ENCODE results near the gene MARCHF3. TPM values are rescaled to one million over a fixed set of nuclear protein-coding genes. Genes with fewer than 3 reads are reported as not detected.

Gene MARCHF3
- total RNA-seq, 1 experiment from 2014 or later = 11.5 TPM

DNA sequence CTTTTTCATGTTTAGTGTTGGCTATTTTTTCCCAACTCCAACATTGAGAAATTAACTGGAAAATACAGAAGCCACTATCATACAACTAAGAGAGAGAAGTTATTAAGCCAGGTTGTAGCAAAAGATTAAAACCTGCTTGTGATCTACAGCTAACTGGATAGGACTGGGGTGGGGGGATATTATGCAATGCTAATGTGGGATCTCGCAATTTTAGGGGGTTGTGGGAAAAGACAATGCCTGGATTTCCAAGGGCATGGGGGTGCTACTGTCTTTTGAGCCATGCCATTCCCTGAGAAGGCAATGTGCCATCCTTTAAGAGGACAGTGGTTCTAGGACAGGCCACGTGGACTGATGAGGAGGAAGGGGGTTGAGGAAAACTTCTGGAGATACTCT is 46.5 kb downstream of the MARCHF3 start:
- DNase-seq (ENCODE audit: low read depth) = no peak

DNA sequence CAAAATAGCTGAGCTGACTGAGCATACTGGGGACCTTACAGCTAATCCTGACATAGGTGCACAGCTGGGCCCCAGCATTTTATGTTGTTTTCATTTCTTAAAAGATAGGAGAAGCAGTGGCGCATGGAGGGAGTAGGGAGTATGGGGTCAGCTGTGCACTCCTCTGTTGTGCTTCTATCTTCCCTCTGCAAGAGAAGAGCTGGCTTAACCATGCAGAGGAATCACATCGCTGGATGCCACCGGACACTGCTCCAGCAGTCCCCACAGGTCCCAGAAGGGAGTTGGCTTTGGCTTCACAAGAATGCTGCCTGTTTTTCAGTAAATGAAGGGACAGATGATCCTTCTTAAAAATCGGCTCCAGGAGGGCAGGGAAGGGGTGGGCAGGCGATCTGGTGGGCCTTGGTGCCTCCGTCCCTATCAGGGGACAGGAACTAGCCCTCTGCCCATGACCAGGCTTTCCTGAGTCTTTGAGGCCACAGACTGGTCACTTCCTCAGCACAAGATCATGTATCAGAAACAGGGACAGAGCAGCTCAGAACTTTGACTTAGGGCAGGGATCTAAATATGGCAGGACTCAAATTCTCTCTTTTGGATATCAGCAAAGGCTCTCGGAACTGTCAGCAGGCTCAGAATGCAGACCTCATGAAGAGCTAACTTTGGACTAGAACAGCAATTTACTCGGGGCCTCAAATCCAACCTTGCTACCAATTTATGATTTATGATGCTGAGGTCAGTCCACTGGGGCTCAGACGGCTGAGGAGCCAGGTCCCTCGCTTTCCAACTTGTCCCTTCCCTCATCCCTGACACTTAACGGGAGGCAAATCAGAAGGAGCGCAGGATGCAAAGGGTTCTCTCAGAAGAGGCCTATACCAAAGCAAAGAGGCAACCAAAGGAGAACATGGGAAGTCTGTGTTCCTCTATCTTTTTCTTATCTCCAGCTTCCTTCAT is 47.2 kb downstream of the MARCHF3 start:
- no peak for DNase-seq (ENCODE audit: low read depth)

DNA sequence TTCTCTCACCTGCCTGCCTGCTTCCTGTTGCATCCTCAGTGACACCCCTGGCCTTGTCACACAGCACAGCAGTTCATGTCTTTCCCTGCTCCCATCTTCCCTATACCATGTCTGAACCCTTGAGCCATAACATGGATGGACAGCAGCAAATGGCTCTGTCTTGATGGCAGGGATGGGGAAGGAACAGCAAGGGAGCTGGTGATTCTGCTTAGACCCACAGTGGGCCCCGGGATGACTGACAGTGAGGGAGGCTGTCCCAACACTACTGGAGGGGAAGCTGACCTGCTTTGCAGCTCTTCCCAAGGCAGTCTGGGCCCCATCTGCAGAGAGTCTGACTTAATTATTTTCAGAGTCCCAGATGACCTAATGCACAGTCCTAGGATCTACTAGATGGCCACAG is 48.2 kb downstream of the MARCHF3 start:
- no peak for DNase-seq (ENCODE audit: low read depth)

DNA sequence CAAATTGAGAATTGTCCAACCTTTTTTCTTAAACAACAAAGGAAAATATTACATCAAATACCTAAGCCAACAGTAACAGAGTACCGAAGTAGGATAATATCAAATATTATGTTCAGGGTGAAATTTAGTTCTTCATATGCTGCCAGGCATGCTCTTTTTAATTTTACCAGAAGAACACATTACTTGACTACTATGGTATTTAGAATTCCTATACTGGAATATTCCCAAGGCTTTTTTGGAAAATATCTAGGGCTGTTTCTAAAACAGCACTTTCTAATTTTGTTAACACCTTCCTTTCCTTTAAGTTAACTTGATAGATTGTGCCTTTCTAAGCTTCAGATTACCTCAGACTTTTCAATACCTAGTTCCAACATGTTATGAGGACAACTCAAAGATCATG is 48.7 kb downstream of the MARCHF3 start:
- DNase-seq (ENCODE audit: low read depth) = no peak

DNA sequence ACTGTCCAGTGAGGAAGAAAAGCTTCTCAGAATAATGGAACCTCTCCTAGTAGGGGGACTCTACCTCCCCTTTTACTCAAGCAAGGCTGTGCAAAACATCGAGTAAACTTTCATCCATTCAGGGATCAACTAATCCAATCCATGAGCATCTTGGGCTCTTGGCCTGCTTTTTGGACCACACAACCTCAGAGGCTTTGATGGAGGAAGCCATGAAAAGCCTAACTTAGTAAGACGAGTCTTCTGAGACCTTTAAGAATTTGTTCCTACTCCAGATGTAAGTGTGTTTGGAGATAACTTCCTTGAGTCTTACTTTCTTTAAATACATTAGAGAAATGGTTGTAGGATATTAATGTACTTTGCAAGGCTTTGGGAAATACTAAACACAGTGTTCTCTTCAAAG is 49.1 kb downstream of the MARCHF3 start:
- DNase-seq (ENCODE audit: low read depth) = no peak

DNA sequence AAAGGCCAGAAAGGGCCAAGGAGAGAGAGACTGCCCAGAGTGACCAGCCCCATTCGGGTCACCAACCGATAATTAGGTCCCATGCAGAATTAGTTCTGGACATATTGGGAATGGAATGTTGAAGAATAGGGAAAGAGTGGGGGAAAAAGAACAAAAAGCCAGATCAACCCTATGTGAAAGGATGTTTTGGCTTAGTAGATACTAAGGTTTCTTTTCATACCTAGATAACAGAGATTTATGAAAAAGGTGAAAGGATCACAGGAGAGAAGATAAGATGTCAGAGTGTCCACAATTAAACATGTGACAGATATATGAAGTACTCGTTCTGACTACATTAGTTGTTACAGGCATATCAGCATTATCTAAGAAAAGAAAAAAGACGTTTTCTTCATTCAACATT is 52.1 kb downstream of the MARCHF3 start:
- no peak for DNase-seq (ENCODE audit: low read depth)

DNA sequence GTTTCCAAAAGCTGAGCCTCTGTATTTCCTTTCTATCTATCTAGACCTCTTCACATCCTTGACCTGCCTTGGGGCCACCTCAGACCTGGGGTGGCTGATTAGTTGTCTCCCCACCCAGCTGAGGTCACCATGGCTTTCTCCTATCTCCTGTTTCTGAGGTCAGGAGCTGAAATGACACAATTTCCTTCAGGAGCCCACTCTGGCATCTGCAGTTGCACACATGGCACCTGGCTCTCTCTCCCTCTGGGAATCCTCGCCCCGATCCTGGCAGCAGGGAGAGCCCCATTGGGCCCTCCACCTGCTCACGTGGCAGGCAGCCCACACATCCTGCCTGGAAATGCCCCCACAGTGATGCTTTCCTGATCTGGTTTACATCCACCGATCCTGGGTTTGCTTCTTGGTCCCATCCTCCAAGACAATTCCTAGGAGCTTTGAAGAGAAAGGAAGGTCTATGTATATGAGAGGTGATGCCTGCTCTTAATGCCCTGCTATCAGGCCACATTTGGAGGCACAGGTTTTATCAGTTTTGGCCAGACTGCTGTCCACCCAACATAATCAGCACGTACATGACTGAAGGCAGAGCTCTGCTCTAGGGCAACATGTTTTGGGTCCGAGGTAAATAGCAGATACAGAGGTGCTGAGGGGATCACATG is 53.7 kb downstream of the MARCHF3 start:
- DNase-seq (ENCODE audit: low read depth) = no peak

DNA sequence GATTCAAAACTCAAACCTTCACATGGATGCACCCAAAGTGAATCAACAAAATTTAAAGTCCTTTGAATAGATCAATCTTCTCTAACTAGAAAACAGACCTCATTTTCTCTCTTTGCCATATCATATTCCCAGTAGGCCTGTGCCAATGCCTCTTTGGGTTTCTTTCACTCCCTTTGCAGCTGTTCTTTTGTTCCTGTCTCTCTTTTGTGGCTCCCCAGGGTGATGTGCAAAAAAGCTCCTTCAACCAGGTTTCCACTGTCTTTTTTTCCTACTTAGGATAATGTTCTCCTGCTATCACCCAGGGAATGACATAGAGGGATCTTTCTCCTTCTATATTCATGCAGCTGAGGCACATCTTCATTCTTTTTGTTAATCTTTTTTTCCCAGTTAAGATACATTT is 54.6 kb downstream of the MARCHF3 start:
- DNase-seq (ENCODE audit: low read depth) = no peak

DNA sequence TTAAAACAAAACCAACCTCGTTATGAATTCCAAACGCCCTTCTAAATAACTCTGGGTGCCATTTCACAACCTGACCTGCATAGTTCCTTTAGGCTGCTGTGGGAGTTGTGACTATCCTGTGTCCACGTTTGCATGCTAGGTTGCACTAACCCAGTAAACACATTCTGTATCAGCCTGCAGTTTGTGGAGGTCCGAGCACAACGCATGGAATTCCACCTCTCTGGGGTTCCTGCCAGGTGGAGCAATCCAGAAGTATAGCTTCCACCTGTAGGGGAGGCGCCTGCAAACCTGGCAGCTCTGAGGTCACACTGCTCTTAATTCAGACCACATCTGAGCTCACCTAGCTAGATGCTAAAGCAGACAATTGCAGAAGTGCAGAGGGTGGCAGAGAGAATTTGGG is 57.2 kb downstream of the MARCHF3 start:
- DNase-seq (ENCODE audit: low read depth) = no peak

DNA sequence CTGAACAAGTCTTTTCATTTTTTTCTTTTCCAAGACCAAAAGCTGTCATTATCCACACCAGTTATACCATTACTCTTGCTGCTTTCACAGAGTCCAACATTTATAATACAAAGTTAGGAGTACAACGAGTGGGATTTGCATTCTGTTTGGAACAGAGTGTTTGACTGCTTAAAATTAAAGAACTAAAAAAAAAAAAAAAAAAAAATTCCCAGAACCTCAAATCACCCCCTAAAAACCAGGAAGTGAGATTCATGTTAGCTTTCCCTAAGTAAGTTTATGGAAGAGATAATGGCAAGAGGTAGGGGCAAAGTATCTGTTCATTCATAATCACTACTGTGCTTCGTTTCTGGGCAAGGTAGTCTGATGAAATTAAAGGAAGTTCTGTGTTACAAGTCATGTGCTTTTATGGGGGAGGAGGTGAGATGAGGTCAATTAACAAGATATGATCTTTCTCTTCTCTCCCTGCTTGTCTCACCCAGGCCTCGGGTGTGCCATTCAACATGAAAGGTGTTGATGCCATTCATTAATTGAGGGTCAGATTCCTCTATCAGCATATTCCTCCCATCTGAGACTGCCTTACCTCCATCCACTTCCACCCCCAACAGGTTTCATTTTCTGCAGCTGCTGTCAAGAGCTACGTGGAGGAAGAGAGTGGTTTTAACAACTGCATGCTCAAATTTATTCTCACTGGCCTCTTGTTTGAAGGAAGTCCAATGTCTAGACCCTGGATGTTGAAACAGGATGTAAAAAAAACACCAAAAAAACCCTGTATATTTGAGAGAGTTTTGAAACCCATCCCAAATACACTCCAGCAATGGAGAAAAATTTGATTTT is 58.1 kb downstream of the MARCHF3 start:
- DNase-seq (ENCODE audit: low read depth) = no peak

DNA sequence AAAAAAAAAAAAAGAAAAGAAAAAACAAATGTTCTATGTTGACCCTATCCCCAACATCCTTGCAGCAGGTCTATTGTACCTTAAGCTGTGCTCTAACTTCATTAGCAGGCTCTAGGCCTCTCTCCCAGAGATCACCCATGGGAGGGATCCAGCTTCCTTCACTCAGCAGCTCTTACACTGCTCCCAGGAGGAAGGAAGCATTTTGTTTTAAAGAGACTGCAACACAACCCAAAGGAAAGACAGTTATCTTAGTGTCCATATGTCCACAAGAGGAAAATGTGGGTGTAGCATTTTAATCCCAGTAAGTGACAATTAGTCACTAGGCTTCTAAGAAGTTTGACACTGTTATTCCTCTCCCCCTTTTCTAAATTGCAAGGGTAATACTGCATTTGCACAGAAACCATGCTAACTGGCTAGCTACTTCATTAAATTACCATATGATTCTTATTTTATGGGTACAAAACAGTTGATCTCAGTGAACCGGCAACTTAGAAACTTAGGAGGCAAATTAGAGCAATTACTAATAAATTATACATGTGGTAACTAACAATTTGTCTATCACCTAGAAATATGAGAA is 58.8 kb downstream of the MARCHF3 start:
- no peak for DNase-seq (ENCODE audit: low read depth)

DNA sequence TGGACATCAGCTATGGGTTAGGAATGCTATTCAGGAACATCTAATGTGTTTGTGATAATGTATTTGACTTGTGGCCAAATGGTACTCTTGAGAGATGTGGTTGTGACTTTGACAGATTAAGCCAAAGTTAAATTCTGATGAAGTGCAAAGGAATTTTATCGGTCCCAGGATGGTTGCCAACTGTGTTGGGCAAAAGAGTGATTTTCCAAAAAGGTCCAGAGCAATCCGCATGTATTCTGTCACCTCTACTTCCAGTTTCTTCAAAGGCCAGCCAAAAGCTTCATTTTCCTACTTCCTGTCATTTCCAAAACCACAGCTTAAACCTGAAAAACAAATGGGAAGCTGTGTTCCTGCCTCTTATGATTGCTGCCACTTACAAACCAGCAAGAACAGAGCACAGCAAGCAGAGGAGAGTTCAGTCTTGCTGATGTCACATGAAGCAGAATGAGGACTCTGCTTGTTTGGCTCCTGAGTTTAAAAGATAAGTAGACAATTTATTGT is 59.8 kb downstream of the MARCHF3 start:
- DNase-seq (ENCODE audit: low read depth) = peak; percentile 83

DNA sequence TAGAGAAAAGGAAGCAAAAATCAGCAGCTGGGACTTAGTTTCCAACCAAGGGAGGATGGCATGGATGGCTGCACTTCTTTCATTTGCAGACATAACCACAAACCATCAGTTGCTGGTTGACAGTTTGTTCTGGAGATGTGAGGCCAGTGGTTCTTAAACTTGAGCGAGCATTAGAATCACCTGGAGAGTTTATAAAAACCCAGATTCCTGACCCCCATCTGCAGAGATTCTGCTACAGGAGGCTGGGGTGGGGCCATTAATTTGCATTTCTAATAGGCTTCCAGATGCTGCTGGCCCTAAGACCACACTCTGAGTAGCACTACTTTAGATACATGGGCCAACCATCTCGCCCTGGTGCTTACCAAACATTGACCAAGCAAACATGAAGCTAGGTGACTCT is 60.8 kb downstream of the MARCHF3 start:
- DNase-seq (ENCODE audit: low read depth) = no peak

DNA sequence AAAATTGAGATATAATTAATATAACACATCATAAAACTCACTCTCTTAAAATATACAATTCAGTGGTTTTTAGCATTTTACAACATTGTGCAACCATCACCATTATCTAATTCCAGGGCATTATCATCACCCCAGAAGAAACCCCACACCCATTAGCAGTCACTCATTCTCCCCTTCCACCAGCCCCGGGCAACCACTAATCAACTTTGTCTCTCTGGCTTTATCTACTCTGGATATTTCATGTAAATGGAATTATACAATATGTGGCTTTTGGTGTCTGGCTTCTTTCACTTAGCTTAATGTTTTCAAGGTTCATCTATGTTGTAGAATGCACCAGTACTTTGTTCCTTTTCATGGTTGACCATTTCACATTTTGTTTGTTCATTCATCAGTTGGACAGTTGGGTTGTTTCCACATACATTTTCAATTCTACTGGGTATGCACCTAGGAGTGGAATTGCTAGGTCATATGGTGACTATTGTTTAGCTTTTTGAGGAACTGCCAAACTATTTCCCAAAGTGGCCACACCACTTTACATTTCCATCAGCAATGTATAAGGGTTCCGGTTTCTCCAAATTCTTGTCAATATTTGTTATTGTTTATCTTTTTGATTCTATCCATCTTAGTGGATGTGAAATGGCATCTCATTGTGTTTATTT is 62.4 kb downstream of the MARCHF3 start:
- DNase-seq (ENCODE audit: low read depth) = peak; percentile 10

DNA sequence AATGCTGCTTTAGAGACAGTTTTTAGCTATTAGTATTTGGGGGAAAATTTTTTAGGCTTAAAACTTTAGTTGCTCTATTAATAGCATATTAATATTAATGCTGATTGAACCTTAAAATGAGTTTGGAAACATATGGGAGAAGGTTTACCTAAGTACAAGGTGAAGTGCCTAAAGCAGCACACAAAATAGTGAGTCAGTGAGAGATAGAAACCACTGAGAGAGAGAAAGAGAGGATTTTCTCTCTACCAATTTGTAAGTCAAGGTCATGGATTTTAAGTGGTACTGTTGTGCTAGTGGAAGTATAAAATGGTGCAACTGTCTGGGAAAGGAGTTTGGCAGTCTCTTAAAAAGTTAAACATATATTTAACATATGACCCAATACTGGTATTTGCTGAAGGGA is 64.9 kb downstream of the MARCHF3 start:
- DNase-seq (ENCODE audit: low read depth) = no peak

DNA sequence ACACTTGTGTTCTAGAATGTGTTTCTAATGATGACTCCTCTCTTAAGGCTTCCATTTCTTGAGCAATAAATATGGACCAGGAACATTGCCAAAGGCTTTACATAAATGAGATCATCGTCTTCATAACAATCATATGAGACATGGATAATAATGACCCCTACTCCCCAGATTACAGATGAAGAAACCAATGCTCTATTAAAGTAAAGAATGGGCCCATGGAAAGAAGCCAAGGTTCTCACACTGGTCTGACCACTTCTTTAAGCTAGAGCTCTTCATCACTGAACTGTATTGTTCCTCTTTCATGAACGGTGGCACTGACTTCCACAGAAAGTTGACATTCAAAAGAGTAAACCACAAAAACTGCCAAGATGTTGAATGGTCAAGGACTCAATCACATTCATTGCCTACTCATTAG is 65.3 kb downstream of the MARCHF3 start:
- peak; percentile 62 for DNase-seq (ENCODE audit: low read depth)

DNA sequence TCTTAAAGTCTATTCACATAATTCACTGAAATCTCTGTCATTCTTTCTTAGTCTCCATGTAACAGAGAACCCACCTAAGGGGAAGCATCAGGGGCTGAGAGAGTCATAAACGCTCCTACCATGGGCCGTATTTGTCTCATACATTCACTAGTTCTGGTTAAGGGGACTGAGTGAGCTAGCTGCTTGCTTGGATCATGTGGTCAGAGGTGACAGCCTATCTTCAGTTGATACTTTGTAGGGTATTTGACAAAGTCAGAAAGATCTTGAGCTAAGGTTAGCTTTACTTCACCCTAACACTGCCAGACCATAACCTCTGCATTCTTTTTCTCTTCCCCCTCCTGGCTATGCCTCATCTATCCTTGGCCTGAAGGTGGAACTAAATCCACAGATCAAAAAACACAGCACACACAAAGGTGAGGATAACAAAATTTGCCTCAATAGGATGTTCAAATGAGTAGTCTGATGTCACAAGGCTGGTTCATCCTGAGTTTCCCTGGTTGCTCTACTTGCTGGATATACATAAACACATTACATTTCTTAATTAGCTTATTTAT is 66.5 kb downstream of the MARCHF3 start:
- DNase-seq (ENCODE audit: low read depth) = no peak

DNA sequence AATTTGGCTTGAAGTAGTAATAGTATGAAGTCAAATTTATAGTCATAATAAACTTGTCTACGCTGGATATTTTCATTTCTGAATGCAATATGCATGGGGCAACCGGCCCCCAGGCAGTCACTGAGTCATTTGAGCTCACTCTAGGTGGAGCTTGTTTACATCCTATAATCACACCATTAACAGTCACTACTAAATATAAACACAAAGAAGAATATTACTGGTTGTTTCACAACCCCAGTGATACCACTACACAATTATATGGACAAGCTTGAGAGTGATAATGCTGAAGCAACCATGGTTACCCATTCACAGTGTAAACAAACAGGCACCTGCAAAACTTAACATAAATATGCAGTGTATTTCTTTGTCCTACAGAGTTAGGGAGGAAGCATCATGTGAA is 68.7 kb downstream of the MARCHF3 start:
- DNase-seq (ENCODE audit: low read depth) = peak; percentile 52

DNA sequence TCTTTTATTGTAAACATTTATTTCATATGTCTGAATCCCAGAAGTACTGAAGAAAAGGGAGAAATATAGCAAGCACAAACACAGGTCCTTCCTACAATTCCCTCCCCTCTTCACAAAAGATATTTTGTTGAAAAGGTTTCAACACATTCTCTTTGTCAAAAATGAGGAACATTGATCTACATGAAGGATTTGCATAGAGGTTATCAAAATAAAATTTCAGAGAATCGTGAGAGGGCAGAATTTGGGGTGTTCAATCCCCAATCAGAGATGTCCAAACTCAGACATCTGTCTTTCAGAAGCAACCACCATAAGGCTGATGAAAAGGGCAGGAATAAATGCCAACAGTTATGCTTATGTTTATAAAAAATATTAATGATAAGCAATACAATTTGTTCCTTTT is 69.2 kb downstream of the MARCHF3 start:
- DNase-seq (ENCODE audit: low read depth) = no peak

DNA sequence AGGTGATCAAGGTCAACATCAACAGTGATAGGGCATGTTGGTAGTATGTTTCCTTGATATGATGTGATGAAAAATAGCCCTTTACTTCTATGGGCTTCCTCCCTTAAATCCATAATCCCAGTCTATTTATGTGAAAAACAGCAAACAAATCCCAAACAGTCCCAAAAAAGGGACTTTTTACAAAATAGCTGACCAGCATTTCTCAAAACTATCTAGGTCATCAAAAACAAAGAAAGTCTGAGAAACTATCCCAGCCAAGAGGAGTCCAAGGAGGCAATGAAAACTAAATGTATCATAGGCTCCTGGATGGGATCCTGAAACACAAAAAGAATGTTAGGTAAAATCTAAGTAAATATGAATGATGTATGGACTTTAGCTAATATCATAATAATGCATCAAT is 71.2 kb downstream of the MARCHF3 start:
- DNase-seq (ENCODE audit: low read depth) = no peak

DNA sequence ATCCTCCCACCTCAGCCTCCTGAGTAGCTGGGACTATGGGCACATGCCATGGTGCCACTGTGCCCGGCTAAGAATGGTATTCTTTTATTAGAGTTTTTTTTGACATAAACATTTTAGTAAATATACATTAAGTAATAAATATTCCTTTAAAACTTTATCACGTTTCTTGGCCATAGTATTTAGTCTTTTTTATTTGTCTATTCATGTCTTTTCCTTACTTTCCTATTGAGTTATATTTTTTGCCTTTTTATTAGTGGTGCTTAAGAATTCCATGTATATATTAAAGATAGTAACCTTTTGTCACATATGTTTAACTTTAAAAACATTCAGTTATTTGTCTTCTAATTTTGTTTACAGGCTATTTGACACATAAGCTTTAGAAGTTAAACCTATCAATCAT is 73.4 kb downstream of the MARCHF3 start:
- DNase-seq (ENCODE audit: low read depth) = no peak
